DOHH2 (cell line): ENCODE measurements around the gene KCTD21.

ENCODE experiments used
- H3F3A ChIP-seq: fragments of 200-600 bp; sonication (generic), shearing (Covaris generic); 2 replicates; pipeline ENCODE4 v1.6.0; 2016; ENCODE audit warnings: antibody characterized with exemption, mild to moderate bottlenecking; ENCODE audit not compliant: control insufficient read depth, insufficient read depth
- H3K27ac ChIP-seq: fragments of 200-600 bp; sonication (generic); 2 replicates; pipeline ENCODE4 v1.5.1; 2014; ENCODE audit warnings: low read depth, mild to moderate bottlenecking, low read length, moderate library complexity
- H3K27me3 ChIP-seq: fragments of 200-600 bp; sonication (generic); 2 replicates; pipeline ENCODE4 v1.6.1; 2014; ENCODE audit warnings: mild to moderate bottlenecking, low read length, mixed read lengths; ENCODE audit not compliant: control insufficient read depth
- H3K36me3 ChIP-seq: fragments of 200-600 bp; sonication (generic); 2 replicates; pipeline ENCODE4 v1.6.1; 2014; ENCODE audit warnings: mild to moderate bottlenecking, low read length, moderate library complexity, mixed read lengths; ENCODE audit not compliant: control insufficient read depth
- H3K4me1 ChIP-seq: fragments of 200-600 bp; sonication (generic); 2 replicates; pipeline ENCODE4 v1.6.1; 2014; ENCODE audit warnings: mild to moderate bottlenecking, low read length, mixed read lengths; ENCODE audit not compliant: control insufficient read depth
- H3K4me2 ChIP-seq: fragments of 200-600 bp; sonication (generic); 2 replicates; pipeline ENCODE4 v1.6.0; 2014; ENCODE audit warnings: mild to moderate bottlenecking, low read length, moderate library complexity
- H3K4me3 ChIP-seq: fragments of 200-600 bp; sonication (generic); 2 replicates; pipeline ENCODE4 v1.5.1; 2014; ENCODE audit warnings: mild to moderate bottlenecking, low read length, mixed read lengths
- H3K79me2 ChIP-seq: fragments of 200-600 bp; sonication (generic); 2 replicates; pipeline ENCODE4 v1.6.1; 2014; ENCODE audit warnings: mild to moderate bottlenecking, low read length, mixed read lengths; ENCODE audit not compliant: control insufficient read depth
- H3K9me2 ChIP-seq: fragments of 200-600 bp; sonication (generic); replicated peaks from 2 replicates; pipeline ENCODE4 v1.6.1; 2014; ENCODE audit warnings: mild to moderate bottlenecking, low read length, mixed read lengths; ENCODE audit not compliant: control insufficient read depth
- H3K9me3 ChIP-seq: fragments of 200-600 bp; sonication (generic); 2 replicates; pipeline ENCODE4 v1.6.1; 2014; ENCODE audit warnings: antibody characterized with exemption, low read length, mixed read lengths; ENCODE audit not compliant: control insufficient read depth, insufficient read depth
- H4K20me1 ChIP-seq: fragments of 200-600 bp; sonication (generic); 2 replicates; pipeline ENCODE4 v1.6.0; 2014; ENCODE audit warnings: low read depth, mild to moderate bottlenecking, antibody characterized with exemption, low read length, moderate library complexity; ENCODE audit not compliant: control insufficient read depth, insufficient read depth
- EZH2phosphoT487 ChIP-seq: fragments of 200-600 bp; sonication (generic); IDR thresholded peaks from 2 replicates; pipeline ENCODE4 v1.6.1; 2017; ENCODE audit warnings: borderline replicate concordance, mild to moderate bottlenecking, antibody characterized with exemption, low read length, moderate library complexity, mixed read lengths
- TF ChIP-seq, protein P1 (sequence below): fragments of 200-600 bp; sonication (generic); IDR thresholded peaks from one replicate; pipeline ENCODE4 v1.5.1; 2014; ENCODE audit warnings: antibody characterized with exemption, mild to moderate bottlenecking, low read depth, low read length; ENCODE audit not compliant: poor library complexity, severe bottlenecking

Gene KCTD21

DNA sequence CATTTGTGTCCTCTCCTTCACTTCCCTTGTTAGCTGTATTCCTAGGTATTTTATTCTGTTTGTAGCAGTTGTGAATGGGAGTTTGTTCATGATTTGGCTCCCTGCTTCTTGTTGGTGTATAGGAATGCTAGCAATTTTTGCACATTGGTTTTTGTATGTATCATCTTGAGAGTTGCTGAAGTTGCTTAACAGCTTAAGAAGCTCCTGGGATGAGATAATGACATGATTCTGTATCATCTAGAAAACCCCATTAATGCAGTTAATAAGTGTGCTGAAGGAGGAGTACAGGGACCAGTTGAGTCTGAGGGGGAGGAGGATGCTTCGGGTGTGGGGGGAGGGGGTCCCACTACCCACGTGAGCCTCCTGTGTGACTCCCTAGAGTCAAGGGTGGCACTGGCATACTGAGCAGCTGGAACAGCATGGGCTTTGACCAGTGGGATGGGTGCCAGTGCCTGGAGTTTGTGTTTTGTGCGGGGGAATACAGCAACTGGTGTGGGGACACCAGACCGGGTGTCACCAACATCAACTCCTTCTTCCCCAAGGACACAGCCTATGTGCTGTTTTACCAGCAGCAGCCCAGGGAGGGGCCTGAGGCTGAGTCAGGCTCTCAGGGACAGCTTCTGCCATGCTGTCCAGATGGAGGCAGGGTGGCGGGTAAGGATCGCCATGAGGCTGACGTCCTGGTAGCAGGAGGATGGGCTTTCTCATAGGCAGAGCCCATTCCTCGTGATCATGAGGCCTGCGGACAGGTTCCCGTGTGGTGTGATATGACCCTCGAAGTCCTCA is 24.4 kb upstream of the KCTD21 start:
- no peak for TF ChIP-seq EZH2phosphoT487
- TF ChIP-seq, protein P1, sequence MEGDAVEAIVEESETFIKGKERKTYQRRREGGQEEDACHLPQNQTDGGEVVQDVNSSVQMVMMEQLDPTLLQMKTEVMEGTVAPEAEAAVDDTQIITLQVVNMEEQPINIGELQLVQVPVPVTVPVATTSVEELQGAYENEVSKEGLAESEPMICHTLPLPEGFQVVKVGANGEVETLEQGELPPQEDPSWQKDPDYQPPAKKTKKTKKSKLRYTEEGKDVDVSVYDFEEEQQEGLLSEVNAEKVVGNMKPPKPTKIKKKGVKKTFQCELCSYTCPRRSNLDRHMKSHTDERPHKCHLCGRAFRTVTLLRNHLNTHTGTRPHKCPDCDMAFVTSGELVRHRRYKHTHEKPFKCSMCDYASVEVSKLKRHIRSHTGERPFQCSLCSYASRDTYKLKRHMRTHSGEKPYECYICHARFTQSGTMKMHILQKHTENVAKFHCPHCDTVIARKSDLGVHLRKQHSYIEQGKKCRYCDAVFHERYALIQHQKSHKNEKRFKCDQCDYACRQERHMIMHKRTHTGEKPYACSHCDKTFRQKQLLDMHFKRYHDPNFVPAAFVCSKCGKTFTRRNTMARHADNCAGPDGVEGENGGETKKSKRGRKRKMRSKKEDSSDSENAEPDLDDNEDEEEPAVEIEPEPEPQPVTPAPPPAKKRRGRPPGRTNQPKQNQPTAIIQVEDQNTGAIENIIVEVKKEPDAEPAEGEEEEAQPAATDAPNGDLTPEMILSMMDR, result no peak
- Histone ChIP-seq H3K27ac (no peak overlapping the region), H3K4me2 (no peak overlapping the region), H3F3A (no peaks in the 10 kb centered on the region), H4K20me1 (no peaks in the 10 kb centered on the region), H3K4me3 (no peak overlapping the region), H3K79me2 (no peaks in the 10 kb centered on the region), H3K9me2 (no peaks in the 10 kb centered on the region), H3K9me3 (no peaks in the 10 kb centered on the region), H3K27me3 (no peaks in the 10 kb centered on the region), H3K36me3 (no peaks in the 10 kb centered on the region), H3K4me1 (no peaks in the 10 kb centered on the region)

DNA sequence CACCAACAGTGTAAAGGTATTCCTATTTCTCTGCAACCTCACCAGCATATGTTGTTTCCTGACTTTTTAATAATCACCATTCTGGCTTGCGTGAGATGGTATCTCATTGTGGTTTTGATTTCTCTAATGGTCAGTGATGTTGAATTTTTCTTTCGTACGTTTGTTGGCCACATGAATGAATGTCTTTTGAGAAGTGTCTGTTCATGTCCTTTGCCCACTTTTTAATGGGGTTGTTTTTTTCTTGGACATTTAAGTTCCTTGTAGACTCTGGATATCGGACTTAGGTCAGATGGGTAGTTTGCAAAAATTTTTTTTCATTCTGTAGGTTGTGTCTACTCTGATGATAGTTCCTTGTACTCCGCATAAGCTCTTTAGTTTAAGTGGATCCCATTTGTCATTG is 23.1 kb upstream of the KCTD21 start:
- H3K4me3 ChIP-seq, result no peak overlapping the region

DNA sequence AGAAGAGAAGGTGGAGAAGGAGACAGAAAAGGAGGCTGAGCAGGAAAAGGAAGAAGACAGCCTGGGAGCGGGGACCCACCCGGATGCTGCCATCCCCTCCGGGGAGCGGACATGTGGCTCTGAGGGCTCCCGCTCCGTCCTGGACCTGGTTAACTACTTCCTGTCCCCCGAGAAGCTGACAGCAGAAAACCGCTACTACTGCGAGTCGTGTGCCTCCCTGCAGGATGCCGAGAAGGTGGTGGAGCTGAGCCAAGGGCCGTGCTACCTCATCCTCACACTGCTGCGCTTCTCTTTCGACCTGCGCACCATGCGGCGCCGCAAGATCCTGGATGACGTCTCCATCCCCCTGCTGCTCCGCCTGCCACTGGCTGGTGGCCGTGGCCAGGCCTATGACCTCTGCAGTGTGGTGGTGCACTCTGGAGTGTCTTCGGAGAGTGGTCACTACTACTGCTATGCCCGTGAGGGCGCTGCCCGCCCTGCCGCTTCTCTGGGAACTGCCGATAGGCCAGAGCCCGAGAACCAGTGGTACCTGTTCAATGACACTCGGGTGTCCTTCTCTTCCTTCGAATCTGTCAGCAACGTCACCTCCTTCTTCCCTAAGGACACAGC is 21.7 kb upstream of the KCTD21 start:
- H3K4me3 ChIP-seq, result no peak overlapping the region
- no peaks in the 10 kb centered on the region for H3K27me3 ChIP-seq
- H3K79me2 ChIP-seq, result no peaks in the 10 kb centered on the region
- no peak overlapping the region for H3K27ac ChIP-seq
- H3K9me3 ChIP-seq, result no peaks in the 10 kb centered on the region
- no peaks in the 10 kb centered on the region for H3K36me3 ChIP-seq
- no peaks in the 10 kb centered on the region for H3F3A ChIP-seq
- no peaks in the 10 kb centered on the region for H3K9me2 ChIP-seq
- H3K4me1 ChIP-seq, result no peaks in the 10 kb centered on the region
- no peaks in the 10 kb centered on the region for H4K20me1 ChIP-seq
- TF ChIP-seq EZH2phosphoT487, result no peak
- TF ChIP-seq, protein P1, result no peak
- no peak overlapping the region for H3K4me2 ChIP-seq

More for the DNA sequence above, 23.1 kb upstream of the KCTD21 start:
- H3K36me3 ChIP-seq, result no peaks in the 10 kb centered on the region
- H3K27me3 ChIP-seq, result no peaks in the 10 kb centered on the region
- no peaks in the 10 kb centered on the region for H3K9me3 ChIP-seq
- H3F3A ChIP-seq, result no peaks in the 10 kb centered on the region
- H3K4me1 ChIP-seq, result no peaks in the 10 kb centered on the region
- H3K4me2 ChIP-seq, result no peak overlapping the region
- no peak for TF ChIP-seq EZH2phosphoT487
- TF ChIP-seq, protein P1, result no peak
- no peaks in the 10 kb centered on the region for H3K9me2 ChIP-seq
- H4K20me1 ChIP-seq, result no peaks in the 10 kb centered on the region
- no peak overlapping the region for H3K27ac ChIP-seq
- no peaks in the 10 kb centered on the region for H3K79me2 ChIP-seq
